ENCODE data around the gene SPAG7. TPM values are rescaled to one million over a fixed set of nuclear protein-coding genes. Genes with fewer than 3 reads are reported as not detected.

Gene SPAG7
- total and polyA plus RNA-seq, 2 of the 8 experiments (the other 6 are each of a cell fraction or from before 2014, with no cell fraction given), result 74.2 to 81.9 TPM

DNA sequence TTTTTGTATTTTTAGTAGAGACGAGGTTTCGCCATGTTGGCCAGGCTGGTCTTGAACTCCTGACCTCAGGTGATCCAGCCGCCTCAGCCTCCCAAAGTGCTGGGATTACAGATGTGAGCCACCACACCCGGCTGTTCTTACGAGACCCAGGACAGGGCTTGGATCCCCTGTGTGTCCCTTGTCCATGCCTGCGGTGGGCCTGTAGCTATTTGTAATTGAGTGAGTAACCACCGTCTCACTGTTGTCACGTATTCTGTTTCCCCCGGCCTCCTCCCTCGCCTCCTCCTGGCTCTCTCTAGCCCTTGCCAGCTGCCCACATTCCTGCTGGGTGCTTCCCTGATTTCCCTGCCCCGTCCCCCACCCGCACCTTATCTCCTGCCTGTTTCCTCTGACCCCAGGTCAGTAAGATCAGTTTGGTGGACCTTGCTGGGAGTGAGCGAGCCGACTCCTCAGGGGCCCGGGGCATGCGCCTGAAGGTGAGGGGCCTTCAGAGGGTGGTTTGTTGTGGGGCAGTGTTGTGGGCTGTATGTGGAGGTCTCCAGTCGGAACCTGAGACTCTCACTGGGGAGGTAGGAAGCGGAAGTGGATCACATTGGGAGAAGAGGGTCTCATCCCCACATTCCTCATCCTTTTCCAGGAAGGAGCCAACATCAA, 35.7 kb upstream of the SPAG7 start:
- FAIRE-seq (no peak), DNase-seq (ENCODE audit: low read depth in 1 of 2, low spot score in 2 of 2) (no peak)
- Histone ChIP-seq H3K4ac (replicated peaks; ENCODE audit: insufficient read length, low read depth, low read length) (no peak overlapping the region), H2BK12ac (ENCODE audit: low read depth, low read length) (no peak overlapping the region), H4K8ac (ENCODE audit: extremely low read depth, insufficient read depth, low read length) (no peak overlapping the region), H3K79me2 (ENCODE audit: control insufficient read depth in 1 of 2, insufficient read depth in 2 of 2, low read length in 2 of 2) (peaks cover 0 to 19% of the 10 kb centered on the region in 2 experiments; a peak in 2 of 4 replicates), H3K4me3 (ENCODE audit: extremely low read depth in 1 of 4, insufficient read depth in 2 of 4, low read depth in 3 of 4, low read length in 4 of 4) (no peak overlapping the region), H3K23ac (ENCODE audit: insufficient read length) (no peak overlapping the region), H2AK5ac (ENCODE audit: low read depth, low read length) (no peak overlapping the region), H4K91ac (replicated peaks; ENCODE audit: insufficient read length, low read length) (no peak overlapping the region), H4K20me1 (replicated peaks in 1 of 2; ENCODE audit: control insufficient read depth in 1 of 2, insufficient read depth in 2 of 2, low read length in 2 of 2) (peaks cover 2 to 14% of the 10 kb centered on the region in 2 experiments), H3K9me3 (ENCODE audit: insufficient read depth in 2 of 2, low read depth in 1 of 2, low read length in 1 of 2) (no peaks in the 10 kb centered on the region), H4K5ac (ENCODE audit: insufficient read length, low read depth, low read length) (no peak overlapping the region), H2BK20ac (ENCODE audit: low read length) (no peak overlapping the region), H3K4me1 (replicated peaks in 1 of 4; ENCODE audit: control insufficient read depth in 3 of 4, insufficient read depth in 4 of 4, low read length in 3 of 4) (peaks cover 4 to 17% (median 8%) of the 10 kb centered on the region in 4 experiments), H3K79me1 (ENCODE audit: low read depth, low read length) (peaks cover 11% of the 10 kb centered on the region), H3K14ac (ENCODE audit: insufficient read length) (no peak overlapping the region), H3K56ac (replicated peaks; ENCODE audit: insufficient read length, low read depth, low read length) (no peak overlapping the region), H3K4me2 (ENCODE audit: insufficient read depth in 1 of 2, low read depth in 2 of 2, low read length in 2 of 2) (no peak overlapping the region), H3K27me3 (replicated peaks in 1 of 4; ENCODE audit: control insufficient read depth in 3 of 4, extremely low read depth in 1 of 4, insufficient read depth in 3 of 4, low read length in 3 of 4) (no peaks in the 10 kb centered on the region), H2BK5ac (ENCODE audit: low read depth, low read length) (no peak overlapping the region), H3K18ac (ENCODE audit: extremely low read depth, low read length) (no peak overlapping the region), H3K9ac (replicated peaks in 1 of 4; ENCODE audit: extremely low read depth in 1 of 4, low read depth in 3 of 4, low read length in 3 of 4) (no peak overlapping the region), H2AFZ (ENCODE audit: low read length) (no peak overlapping the region), H2BK120ac (replicated peaks; ENCODE audit: low read depth, low read length) (no peak overlapping the region), H3K36me3 (ENCODE audit: control insufficient read depth in 2 of 4, insufficient read depth in 4 of 4, low read length in 3 of 4) (peaks cover 36 to 68% (median 51%) of the 10 kb centered on the region in 4 experiments), H3K27ac (ENCODE audit: low read depth, low read length) (no peak overlapping the region), H3K23me2 (ENCODE audit: low read depth, low read length) (peaks cover 4% of the 10 kb centered on the region), H2BK15ac (ENCODE audit: low read length) (no peak overlapping the region)
- CTCF ChIA-PET (ENCODE audit: partially characterized antibody), result interaction anchor here (2.1 kb wide), 1 partner anchor 58 kb away, joined by 5 read pairs; no protein-coding TSS in a partner anchor
- POLR2A ChIA-PET (ENCODE audit: partially characterized antibody), result interaction anchor here (0.9 to 1.4 kb wide), 3 partner anchors 9 to 56 kb away, joined by 3 to 5 read pairs (median 4); no protein-coding TSS in a partner anchor
- WGBS, 2 experiments (ENCODE audit: extremely low coverage in 1 of 2, insufficient coverage in 1 of 2, insufficient read length in 1 of 2, insufficient replicate concordance in 2 of 2, low coverage in 1 of 2, low lambda C conversion rate in 2 of 2, missing lambda C conversion rate in 1 of 2), result 96% methylated on average over 16 of the region's 18 CpGs; no CpG with 5 or more reads in 1 of the 2 experiments
- TF ChIP-seq BCL11A (IDR thresholded peaks at IDR 0.05; ENCODE audit: low read depth in 2 of 2, low read length in 2 of 2) (no peak), TAF1 (IDR thresholded peaks at IDR 0.05; ENCODE audit: low read depth, low read length) (no peak), RAD21 (IDR thresholded peaks at IDR 0.05 in 1 of 2, conservative IDR thresholded peaks at IDR 0.05 in 1 of 2; ENCODE audit: low read depth in 2 of 2, low read length in 2 of 2) (no peak), TEAD4 (IDR thresholded peaks at IDR 0.05; ENCODE audit: low read depth, low read length) (no peak), JUND (IDR thresholded peaks at IDR 0.05; ENCODE audit: low read length) (no peak), TBP (IDR thresholded peaks at IDR 0.05; ENCODE audit: low read depth, low read length) (no peak), MAFK (IDR thresholded peaks at IDR 0.05; ENCODE audit: low read depth, low read length) (no peak), TCF12 (IDR thresholded peaks at IDR 0.05; ENCODE audit: low read depth, low read length) (no peak), EGR1 (IDR thresholded peaks at IDR 0.05; ENCODE audit: borderline replicate concordance, low read depth, low read length) (no peak), KDM4A (IDR thresholded peaks at IDR 0.05; ENCODE audit: low read depth, low read length, severe bottlenecking) (no peak), SIN3A (conservative IDR thresholded peaks at IDR 0.05 in 1 of 2, IDR thresholded peaks at IDR 0.05 in 1 of 2; ENCODE audit: low read depth in 1 of 2, low read length in 2 of 2) (no peak), EP300 (IDR thresholded peaks at IDR 0.05; ENCODE audit: borderline replicate concordance in 1 of 2, low read depth in 2 of 2, low read length in 2 of 2) (no peak), KDM1A (IDR thresholded peaks at IDR 0.05; ENCODE audit: borderline replicate concordance, low read length) (no peak)
